ENCODE data around the gene KCNQ1. TPM values are rescaled to one million over a fixed set of nuclear protein-coding genes. Genes with fewer than 3 reads are reported as not detected.

KCNQ1 gene
- total RNA-seq, 1 donor from 2014 or later, result 8.5 TPM

DNA sequence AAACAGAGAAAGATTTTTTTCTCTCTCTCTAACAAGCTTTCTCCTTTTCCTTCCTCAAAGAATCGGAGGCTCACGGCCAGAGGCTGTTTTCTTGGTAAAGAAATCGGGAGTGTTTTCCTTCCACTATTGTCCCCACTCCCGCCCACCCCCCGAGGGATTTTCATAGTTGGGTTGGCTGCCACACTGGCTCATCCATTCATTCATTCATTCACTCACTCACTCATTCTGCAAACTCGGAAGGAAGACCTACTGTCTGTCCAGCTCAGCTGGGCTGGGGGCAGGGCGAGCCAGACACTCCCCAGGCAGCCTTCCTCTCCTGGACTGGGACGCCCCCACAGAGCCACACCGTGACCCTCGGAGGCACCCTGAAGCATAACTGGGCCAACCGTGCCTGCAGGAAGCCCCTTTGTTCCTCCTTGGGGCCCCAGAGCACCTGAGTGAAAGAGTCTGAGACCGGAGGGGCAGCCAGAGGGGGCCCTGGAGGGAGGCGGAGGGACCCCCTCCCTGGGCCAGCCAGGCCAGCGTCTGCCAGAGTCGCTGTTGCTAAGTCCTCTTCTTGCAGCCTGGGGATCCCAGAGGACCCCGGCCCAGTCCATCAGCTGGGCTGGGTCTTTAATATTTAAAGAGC, 423.8 kb downstream of the KCNQ1 start:
- peaks cover 28% of the 10 kb centered on the region for H3K4me1 Mint-ChIP-seq
- no peak for DNase-seq (ENCODE audit: low spot score in 2 of 2, unreplicated experiment in 2 of 2)
- H3K4me3 Mint-ChIP-seq, result peak overlapping the region; percentile 46
- no peak for TF ChIP-seq CTCF (IDR thresholded peaks at IDR 0.05; ENCODE audit: unreplicated experiment)
- no peak overlapping the region for H3K27ac Mint-ChIP-seq
- H3K9me3 Mint-ChIP-seq, result no peaks in the 10 kb centered on the region
- no peaks in the 10 kb centered on the region for H3K36me3 Mint-ChIP-seq
- H3K27me3 Mint-ChIP-seq (ENCODE audit: low read depth), result peaks cover 66% of the 10 kb centered on the region

- peaks cover 28% of the 10 kb centered on the region for H3K4me1 Mint-ChIP-seq
- H3K27ac Mint-ChIP-seq, result no peak overlapping the region
- H3K27me3 Mint-ChIP-seq (ENCODE audit: low read depth), result peaks cover 61% of the 10 kb centered on the region
- no peaks in the 10 kb centered on the region for H3K9me3 Mint-ChIP-seq
- DNase-seq (ENCODE audit: low spot score in 2 of 2, unreplicated experiment in 2 of 2), result no peak
- TF ChIP-seq CTCF (IDR thresholded peaks at IDR 0.05; ENCODE audit: unreplicated experiment), result no peak
- no peaks in the 10 kb centered on the region for H3K36me3 Mint-ChIP-seq
- peak overlapping the region; percentile 46 for H3K4me3 Mint-ChIP-seq
Measured at GRCh38 chr11:2869134-2869526, 424.3 kb downstream of the KCNQ1 start.

- no peak for TF ChIP-seq CTCF (IDR thresholded peaks at IDR 0.05; ENCODE audit: unreplicated experiment)
- Mint-ChIP-seq H3K27me3 (ENCODE audit: low read depth) (peaks cover 54% of the 10 kb centered on the region), H3K4me3 (no peak overlapping the region), H3K4me1 (peaks cover 28% of the 10 kb centered on the region), H3K9me3 (peaks cover 3% of the 10 kb centered on the region), H3K36me3 (peaks cover 2% of the 10 kb centered on the region), H3K27ac (no peak overlapping the region)
- DNase-seq (ENCODE audit: low spot score in 2 of 2, unreplicated experiment in 2 of 2), result no peak
Measured at GRCh38 chr11:2869561-2870427, 425.0 kb downstream of the KCNQ1 start.

- peaks cover 28% of the 10 kb centered on the region for H3K4me1 Mint-ChIP-seq
- TF ChIP-seq CTCF (IDR thresholded peaks at IDR 0.05; ENCODE audit: unreplicated experiment), result no peak
- peaks cover 51% of the 10 kb centered on the region for H3K27me3 Mint-ChIP-seq (ENCODE audit: low read depth)
- DNase-seq (ENCODE audit: low spot score in 2 of 2, unreplicated experiment in 2 of 2), result no peak
- peaks cover 3% of the 10 kb centered on the region for H3K9me3 Mint-ChIP-seq
- no peak overlapping the region for H3K27ac Mint-ChIP-seq
- H3K36me3 Mint-ChIP-seq, result peaks cover 2% of the 10 kb centered on the region
- no peak overlapping the region for H3K4me3 Mint-ChIP-seq
Measured at GRCh38 chr11:2870460-2870859, 425.7 kb downstream of the KCNQ1 start.

GRCh38 chr11:2870969-2871680, 426.3 kb downstream of the KCNQ1 start:
- TF ChIP-seq CTCF (IDR thresholded peaks at IDR 0.05; ENCODE audit: unreplicated experiment), result no peak
- Mint-ChIP-seq H3K36me3 (peaks cover 2% of the 10 kb centered on the region), H3K4me1 (peaks cover 28% of the 10 kb centered on the region), H3K4me3 (no peak overlapping the region), H3K27me3 (ENCODE audit: low read depth) (peaks cover 50% of the 10 kb centered on the region), H3K27ac (no peak overlapping the region), H3K9me3 (peaks cover 3% of the 10 kb centered on the region)
- DNase-seq (ENCODE audit: low spot score in 2 of 2, unreplicated experiment in 2 of 2), result no peak
